Measurements from ENCODE around the gene ARHGAP5. TPM values are rescaled to one million over a fixed set of nuclear protein-coding genes. Genes with fewer than 3 reads are reported as not detected.

ARHGAP5 gene
- total RNA-seq, 2 donors from 2014 or later: 110 to 133 TPM

DNA sequence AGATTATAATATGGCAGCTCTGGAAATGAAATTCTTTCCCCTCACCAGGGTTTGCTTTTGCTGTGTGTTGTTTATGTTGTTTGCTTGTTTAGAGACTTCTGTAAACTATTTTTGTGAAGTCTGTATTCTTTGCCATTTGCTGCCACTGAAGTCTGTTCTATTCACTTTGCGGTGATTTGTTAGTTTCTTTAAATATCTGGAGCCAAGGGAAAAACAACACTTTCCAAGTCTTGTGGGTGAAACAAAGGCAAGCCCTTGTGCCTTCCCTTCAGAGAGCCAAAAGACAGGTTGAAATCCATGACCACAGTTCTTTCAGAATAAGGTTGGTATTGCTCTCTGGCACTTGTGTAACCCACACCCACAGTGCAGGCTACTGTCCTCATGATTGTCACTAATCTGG is 65.2 kb downstream of the ARHGAP5 start:
- DNase-seq: no peak
- intact Hi-C loops (cut with DNase I, micrococcal nuclease): no loop called here
- no peak for ATAC-seq

DNA sequence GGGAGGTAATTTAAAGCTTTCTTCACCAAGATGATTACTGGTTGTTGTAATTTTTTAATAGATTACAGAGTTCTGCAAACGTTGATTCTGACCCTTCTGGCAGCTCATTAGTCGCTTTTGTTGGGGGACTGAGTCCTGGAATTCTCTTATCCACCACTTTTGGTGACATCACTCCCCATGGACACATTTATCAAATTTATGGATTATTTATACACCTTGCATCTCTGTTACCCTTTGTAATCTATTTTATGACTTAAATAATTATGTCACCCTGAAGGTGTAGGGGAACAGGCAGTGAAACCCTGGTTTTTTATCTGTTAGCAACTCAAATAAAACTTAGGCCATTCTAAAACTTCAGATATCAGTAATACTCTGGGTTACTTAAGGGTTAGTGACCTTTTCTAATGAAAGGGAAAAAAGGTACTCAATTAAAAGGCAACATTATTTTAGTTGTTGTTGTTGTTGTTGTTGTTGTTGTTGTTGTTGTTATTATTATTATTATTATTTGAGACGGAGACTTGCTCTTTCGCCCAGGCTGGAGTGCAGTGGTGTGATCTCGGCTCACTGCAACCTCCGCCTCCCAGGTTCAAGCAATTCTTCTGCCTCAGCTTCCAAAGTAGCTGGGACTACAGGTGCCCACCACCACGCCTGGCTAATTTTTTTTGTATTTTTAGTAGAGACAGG is 65.8 kb downstream of the ARHGAP5 start:
- intact Hi-C loops (cut with DNase I, micrococcal nuclease): no loop called here
- no peak for DNase-seq
- ATAC-seq: no peak

DNA sequence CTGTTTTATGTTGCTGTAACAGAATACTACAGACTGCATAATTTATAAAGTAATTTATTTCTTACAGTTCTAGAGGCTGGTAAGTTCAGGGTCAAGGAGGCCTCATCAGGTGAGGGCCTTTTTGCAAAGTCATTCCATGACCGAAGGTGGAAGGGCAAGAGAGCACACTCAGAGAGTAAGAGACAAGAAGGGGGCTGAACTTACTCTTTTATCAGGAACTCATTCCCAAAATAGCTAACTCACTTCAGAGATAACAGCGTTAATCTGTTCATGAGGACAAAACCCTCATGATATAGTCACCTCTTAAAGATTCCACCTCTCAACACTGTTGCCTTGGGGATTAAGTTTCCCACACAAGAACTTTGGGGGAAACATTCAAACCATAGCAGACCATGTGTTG is 73.3 kb downstream of the ARHGAP5 start:
- ATAC-seq: no peak
- intact Hi-C loops (cut with DNase I, micrococcal nuclease): no loop called here

DNA sequence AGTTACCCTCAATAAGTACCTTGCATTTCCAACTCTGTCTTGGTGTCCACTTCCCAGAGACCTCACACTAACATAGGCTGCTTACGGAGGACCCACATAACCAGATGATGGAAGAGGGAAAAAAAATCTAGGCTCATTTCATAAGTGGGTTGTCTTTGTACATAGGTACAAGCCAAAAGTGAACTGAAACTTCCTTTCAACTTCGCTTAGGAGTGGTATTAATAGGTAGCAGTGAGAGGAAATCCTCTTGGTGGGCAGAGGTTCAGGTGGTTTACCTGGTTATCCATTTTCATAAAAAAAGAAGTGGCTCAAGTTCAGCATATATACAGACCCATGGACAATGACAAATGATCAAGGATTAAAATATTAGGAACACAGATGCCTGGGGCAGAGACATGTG is 88.9 kb downstream of the ARHGAP5 start:
- intact Hi-C loops (cut with DNase I, micrococcal nuclease): no loop called here
- ATAC-seq: no peak
- no peak for DNase-seq

More for the DNA sequence above, 73.3 kb downstream of the ARHGAP5 start:
- no peak for DNase-seq

DNA sequence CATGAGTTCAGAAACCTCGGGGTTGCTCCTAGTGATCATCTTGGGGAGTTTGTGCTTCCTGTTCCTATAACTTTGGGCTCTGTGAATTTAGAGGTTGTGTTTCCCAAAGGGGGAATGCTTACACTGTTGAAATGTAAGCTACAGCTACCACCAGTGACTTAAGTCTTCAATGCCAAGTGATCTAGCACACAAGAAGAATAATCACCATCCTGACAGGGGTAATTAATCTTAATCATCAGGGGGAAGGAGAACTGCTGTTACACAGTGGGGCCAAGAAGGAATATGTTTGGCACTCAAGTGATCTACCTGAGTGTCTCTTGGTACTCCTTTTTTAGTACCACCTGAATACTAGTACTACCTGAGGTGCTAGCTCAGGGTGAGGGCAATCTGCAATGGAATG is 89.8 kb downstream of the ARHGAP5 start:
- intact Hi-C loops (cut with DNase I, micrococcal nuclease): no loop called here
- DNase-seq (no peak), ATAC-seq (no peak)

DNA sequence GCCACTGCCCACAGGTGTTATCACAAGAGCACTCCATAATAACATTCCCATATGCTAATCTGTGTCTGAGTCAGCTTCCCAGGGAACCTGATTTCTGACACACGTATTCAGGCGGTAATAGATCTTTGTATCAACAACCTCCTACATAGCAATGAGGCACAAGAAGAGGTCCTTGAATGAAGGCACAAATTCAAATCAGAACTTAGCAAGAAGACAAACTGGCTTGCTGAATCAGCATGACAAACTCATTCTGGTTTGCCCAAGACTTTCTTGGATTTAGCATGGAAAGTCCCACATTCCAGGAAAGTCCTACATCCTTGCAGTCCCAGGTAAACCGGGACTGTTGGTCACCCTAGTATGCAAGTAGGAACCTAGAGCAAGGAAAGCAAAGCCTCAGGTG is 90.8 kb downstream of the ARHGAP5 start:
- DNase-seq: no peak
- no peak for ATAC-seq

DNA sequence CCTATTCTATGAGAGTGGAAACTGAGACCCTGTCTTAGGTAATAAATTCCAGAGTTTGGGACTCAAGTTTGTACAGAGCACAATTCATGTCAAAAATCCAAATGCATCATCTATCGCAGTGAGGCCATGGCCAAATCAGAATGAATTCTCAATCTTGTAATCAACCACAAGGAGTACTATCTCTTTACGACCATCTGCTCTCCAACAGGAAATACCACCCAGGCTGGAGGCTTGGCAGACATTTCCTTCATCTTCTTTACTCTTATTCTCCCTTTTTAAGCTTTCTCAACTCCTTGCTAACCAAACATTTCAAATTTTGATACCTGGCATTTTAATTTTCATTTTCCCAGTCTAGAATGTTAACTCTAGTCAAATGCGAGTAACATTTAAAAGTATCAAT is 92.1 kb downstream of the ARHGAP5 start:
- intact Hi-C loops (cut with DNase I, micrococcal nuclease): no loop called here
- no peak for DNase-seq
- no peak for ATAC-seq

More for the DNA sequence above, 90.8 kb downstream of the ARHGAP5 start:
- intact Hi-C loops (cut with DNase I, micrococcal nuclease): no loop called here

DNA sequence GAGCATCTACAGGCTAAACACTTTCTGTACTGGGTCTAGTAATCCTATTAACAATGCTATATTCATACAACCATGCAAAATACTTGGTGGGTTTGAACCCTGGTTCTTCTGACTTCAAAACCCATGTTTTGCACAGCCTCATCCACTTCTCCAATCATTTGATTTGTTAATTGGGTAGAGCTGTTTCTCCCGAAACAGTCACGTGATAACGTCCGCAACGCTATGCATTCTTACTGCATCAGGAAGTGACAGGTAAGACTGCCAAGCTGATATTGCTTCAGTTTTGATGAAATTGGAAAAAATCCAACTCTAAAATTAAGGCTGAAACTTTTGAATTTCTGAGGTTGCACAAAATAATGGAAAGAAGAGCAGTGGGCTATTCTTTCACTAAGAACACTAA is 94.4 kb downstream of the ARHGAP5 start:
- intact Hi-C loops (cut with DNase I, micrococcal nuclease): no loop called here
- DNase-seq (no peak), ATAC-seq (no peak)

DNA sequence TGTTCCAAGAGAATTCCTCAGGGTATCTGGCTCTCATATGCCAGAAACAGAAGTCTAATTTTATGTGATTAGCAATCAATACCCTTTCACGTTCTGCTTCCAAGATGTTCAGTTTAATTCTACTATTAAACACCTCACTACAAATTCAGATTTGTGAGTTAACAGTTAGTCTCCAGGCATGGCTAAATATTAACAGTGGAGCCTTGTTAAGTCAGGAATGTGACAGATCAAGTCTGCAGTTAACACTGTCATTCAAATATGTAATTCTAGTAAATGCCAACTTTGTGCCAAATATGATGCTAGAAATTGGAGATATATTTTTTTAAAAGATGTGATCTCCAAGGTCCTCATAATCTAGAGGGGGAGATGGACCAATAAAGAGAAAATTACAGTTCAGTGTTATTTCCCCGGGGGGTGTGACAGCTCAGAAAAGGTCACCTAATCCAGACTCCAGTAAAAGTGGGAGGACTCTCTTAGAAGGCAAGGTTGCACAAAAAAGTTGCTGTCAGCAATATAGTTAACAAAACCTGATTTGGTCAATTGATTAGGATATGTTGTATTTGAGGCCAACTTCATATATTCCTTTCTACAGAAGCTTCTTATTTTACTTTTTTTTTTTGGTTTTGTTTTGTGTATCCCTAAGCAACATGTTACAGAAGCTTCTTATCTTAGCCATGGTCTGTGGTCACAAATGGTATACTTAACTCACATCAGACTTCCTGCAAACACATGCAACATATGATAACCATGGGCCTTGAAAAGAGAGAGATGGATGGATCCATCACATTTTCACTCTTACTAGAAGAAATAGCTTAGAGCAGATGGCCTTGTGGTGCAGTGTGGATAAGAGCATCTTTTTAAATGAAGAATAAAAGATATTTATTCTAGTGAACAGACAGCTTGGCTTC is 106.3 kb downstream of the ARHGAP5 start:
- DNase-seq (no peak), ATAC-seq (peak; percentile 47)
- intact Hi-C loops (cut with DNase I, micrococcal nuclease): no loop called here

DNA sequence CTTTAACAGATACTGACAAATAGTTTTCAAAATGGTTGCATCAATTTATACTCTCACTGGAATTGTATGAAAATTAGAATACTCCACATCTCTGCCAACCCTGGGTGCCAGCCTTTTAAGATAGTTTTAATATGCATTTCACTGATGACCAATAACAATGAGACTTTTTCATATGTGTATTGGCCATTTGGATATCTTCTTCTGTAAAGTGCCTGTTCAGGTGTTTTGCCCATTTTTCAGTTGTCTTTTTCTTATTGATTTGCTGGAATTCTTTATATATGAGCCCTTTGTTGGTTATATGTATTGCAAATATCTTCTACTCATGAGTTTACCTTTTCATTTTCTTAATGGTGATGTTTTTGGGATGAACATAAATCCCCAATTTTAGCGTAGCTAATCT is 108.0 kb downstream of the ARHGAP5 start:
- no peak for ATAC-seq
- intact Hi-C loops (cut with DNase I, micrococcal nuclease): no loop called here
- DNase-seq: no peak

DNA sequence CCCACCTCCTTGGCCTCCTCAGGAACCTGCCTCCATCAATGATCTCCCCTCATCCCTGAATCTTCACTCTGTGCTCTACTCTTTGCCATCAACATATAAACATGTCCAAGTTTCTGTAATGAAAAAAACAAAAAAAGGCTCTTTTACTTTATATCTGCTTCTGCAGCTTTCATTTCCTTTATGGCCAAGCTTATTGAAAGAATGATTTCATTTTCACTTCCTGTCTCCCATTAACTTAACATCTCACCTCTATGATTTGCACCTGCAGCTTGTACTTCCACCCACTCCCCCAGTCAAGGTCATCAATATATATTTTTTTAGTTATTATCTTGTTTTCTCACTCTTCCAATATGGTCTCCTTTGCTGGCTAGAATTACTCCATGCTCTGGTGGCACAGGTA is 109.1 kb downstream of the ARHGAP5 start:
- intact Hi-C loops (cut with DNase I, micrococcal nuclease): no loop called here
- no peak for ATAC-seq
- no peak for DNase-seq

DNA sequence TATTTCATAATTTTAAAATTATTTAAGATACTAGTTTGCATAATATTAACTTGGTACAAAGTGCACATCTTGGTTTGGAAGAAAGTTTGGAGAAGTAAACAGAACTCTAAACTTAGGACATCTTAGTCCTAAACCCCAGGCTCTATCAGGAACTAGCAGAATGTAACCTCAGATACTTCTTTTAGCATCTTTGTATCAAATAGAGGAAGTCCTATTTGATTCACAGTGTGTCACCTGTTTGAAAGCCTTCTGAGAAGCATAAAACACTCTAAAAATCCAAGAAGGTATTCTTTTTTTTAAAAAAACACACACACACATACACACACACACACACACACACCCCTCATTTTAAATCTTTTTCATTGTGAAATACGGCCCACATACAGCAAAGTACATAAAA is 112.7 kb downstream of the ARHGAP5 start:
- DNase-seq: no peak
- ATAC-seq: no peak
- intact Hi-C loops (cut with DNase I, micrococcal nuclease): no loop called here

DNA sequence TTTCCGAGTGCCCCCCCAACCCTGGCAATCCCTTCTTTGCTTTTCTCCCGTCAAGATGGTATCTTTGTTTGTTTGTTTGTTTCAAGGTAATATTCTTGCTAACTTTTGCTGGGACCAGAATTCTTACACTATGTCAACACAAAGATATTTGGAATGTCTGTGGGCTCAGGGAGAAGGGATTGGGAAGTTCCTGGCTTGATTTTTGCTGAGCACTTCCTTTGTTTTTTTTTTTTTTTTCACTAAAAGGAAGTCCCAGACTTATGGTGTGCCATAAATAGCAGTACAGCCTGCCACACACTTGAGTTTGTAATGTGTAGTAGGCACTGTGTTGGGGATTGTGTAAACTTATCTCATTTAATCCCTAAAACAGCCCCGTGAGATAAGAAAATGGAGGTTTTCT is 113.6 kb downstream of the ARHGAP5 start:
- intact Hi-C loops (cut with DNase I, micrococcal nuclease): no loop called here
- DNase-seq (no peak), ATAC-seq (peak; percentile 82)

DNA sequence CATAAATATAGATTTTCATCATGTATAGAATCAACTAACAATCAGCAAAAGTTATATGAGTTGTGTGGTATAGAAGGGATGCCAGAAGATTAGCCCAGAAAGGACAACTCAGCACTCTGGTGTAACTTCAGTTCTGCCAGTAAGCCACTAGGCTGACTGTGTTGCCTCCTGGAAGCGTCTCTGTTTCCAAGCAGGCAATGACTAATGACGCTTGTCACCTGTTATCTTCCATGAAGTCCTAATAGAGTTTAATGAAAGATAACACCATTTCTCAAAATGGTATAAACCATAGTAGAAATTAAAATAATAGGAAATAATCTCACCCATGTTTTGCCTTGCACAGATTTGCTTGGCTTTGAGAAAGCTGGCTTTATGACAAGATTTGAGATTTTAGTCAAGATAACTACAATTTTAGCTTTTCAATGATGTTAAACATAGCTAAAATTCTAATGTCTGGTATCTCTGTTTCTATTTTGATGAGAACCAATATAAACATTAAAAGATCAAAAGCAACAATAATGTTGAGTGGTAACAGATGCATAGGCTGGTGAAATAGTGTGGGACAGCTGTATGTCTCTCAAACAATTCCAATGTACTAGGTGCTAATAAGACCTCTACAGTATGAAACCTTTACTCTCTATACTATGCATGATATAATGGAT is 115.7 kb downstream of the ARHGAP5 start:
- DNase-seq (no peak), ATAC-seq (no peak)
- intact Hi-C loops (cut with DNase I, micrococcal nuclease): no loop called here

DNA sequence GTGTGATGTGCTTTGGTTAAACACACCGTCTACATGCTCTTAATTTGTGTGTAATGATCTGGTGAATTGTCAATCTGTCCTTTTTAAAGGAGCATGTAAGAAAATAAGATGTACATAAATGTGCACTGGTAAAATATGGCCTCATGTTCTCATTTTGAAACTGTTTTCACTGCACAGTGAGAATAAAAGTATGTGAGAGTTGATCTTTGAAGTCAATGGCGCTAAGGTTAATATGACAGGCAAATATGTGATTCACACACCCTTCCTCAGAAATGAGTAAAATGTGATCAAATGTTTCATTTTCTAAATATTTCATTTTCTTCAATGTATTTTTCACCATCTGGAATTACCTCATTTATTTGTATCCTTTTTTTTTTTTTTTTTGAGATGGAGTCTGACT is 116.4 kb downstream of the ARHGAP5 start:
- intact Hi-C loops (cut with DNase I, micrococcal nuclease): no loop called here
- DNase-seq: no peak
- no peak for ATAC-seq

DNA sequence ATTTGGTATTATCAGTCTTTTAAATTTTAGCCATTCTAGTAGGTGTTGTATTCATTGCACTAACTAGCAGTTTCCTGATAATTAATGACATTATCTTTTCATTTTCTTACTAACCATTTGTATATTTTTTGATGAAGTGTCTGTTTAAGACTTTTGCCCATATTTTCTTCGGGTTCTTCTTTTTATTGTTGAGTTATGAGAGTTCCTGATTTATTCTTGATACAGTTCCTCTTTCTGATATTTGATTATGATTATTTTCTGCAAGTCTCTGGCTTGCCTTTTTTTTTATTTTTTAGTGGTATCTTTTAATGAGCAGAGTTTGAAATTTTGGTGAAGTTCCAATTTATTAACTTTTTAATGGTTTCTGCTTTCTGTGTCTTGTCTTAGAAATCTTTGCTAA is 118.5 kb downstream of the ARHGAP5 start:
- intact Hi-C loops (cut with DNase I, micrococcal nuclease): no loop called here
- ATAC-seq (no peak), DNase-seq (no peak)

DNA sequence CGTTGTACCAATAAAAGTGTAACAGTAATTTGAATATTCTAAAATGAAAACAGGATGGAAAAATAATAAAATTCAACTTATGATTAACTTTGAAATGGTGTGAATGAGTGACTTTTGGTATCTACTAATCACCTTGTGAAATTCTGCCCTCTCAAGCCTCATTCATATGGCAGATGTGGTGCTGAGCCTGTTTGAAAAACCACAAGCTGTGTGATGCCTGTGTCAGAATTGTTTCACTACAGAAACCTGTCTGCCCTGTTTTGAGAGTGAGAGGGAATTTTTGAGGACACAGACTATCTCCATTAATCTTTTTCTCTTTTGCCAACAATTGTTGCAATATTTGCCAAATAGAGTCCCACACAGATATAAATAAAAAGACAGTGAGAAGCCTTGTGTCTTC is 120.8 kb downstream of the ARHGAP5 start:
- no peak for DNase-seq
- ATAC-seq: no peak
- intact Hi-C loops (cut with DNase I, micrococcal nuclease): no loop called here

DNA sequence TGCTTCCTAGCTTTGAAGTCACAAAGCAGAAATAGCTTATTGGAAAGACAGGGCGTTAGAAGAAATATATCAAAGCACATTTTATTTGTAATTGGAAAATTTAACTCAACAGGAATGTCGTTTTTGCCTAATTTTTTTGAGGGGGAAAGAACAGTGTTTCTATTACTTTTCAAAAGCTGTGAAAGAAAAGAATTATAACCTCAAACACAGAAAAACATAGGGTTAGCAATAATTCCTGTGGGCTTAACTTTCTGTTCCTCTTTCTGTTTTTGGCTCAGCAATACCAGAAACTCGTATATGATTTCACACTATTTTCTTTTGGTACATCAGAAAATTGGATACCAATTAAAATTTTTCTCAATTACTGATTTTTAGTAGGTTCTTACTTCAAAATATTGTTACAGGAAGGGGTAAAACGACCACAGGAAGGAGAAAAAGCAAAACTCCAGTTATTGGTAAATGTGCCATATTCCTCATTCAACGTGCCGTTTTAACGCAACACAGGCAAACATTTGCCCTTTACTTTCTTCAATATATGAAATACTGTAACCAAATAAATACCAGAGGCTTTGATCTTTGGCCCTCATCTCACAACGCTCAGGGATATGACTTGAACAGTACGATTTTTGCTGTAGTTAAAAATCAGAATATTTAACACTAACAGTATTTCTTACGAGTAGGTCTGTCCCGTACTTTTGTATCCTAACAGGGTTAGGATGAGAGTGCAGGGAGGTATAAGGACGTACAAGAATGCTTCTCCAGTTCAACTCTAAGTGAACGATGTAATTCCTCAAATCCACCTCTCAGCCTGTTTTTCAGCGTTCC is 123.5 kb downstream of the ARHGAP5 start:
- ATAC-seq: no peak
- intact Hi-C loops (cut with DNase I, micrococcal nuclease): loop anchor here in 1 of 2 donors (5.0 kb wide), 1 partner anchor 123 kb away; the partner anchor contains the start of gene ARHGAP5

More for the DNA sequence above, 123.5 kb downstream of the ARHGAP5 start:
- DNase-seq: no peak

Measured in left colon (tissue), 2 donors.